ENCODE measurements around the gene CLDN1. TPM values are rescaled to one million over a fixed set of nuclear protein-coding genes. Genes with fewer than 3 reads are reported as not detected.
A peak's percentile ranks its signal among the peaks of the same experiment; 100 is the strongest.

CLDN1 gene
- total and polyA plus RNA-seq, 2 of the 13 experiments (the other 11 are each of a cell fraction or from before 2014, with no cell fraction given), result 42.7 to 51.6 TPM

GRCh38 chr3:190345027-190345821, 23.0 kb upstream of the CLDN1 start (continued):
- TF ChIP-seq FOXM1 (CRISPR knock-in tag; IDR thresholded peaks at IDR 0.05) (no peak), ZBTB37 (CRISPR knock-in tag; IDR thresholded peaks at IDR 0.05) (peak; percentile 88; the same call in 1 of the 2 replicates), ZNF788 (CRISPR knock-in tag; IDR thresholded peaks at IDR 0.05; ENCODE audit: borderline replicate concordance) (no peak), RBAK (CRISPR knock-in tag; IDR thresholded peaks at IDR 0.05) (no peak), RARA (CRISPR knock-in tag; IDR thresholded peaks at IDR 0.05) (no peak; the same call in 1 of the 2 replicates), CREB1 (IDR thresholded peaks at IDR 0.05) (no peak), CREB1 (CRISPR knock-in tag; IDR thresholded peaks at IDR 0.05) (no peak; the same call in 1 of the 2 replicates), DDIT3 (CRISPR knock-in tag; IDR thresholded peaks at IDR 0.05) (no peak), ZNF674 (CRISPR knock-in tag; IDR thresholded peaks at IDR 0.05; ENCODE audit: low read depth) (no peak), TSC22D2 (CRISPR knock-in tag; IDR thresholded peaks at IDR 0.05; ENCODE audit: borderline replicate concordance) (no peak), CBX2 (IDR thresholded peaks at IDR 0.05; ENCODE audit: low read depth, low read length) (no peak), CBX2 (CRISPR knock-in tag; IDR thresholded peaks at IDR 0.05; ENCODE audit: low read depth) (no peak), FUBP1 (CRISPR knock-in tag; IDR thresholded peaks at IDR 0.05; ENCODE audit: borderline replicate concordance) (no peak), TBX2 (CRISPR knock-in tag; IDR thresholded peaks at IDR 0.05; ENCODE audit: borderline replicate concordance) (peak; percentile 69), MIER3 (CRISPR knock-in tag; IDR thresholded peaks at IDR 0.05; ENCODE audit: borderline replicate concordance) (no peak), REL (CRISPR knock-in tag; conservative IDR thresholded peaks at IDR 0.05) (no peak), CERS6 (CRISPR knock-in tag; IDR thresholded peaks at IDR 0.05) (no peak), FLYWCH1 (CRISPR knock-in tag; IDR thresholded peaks at IDR 0.05) (no peak), ZNF546 (CRISPR knock-in tag; conservative IDR thresholded peaks at IDR 0.05) (no peak), SRSF4 (IDR thresholded peaks at IDR 0.05; ENCODE audit: low read depth, low read length, poor library complexity, severe bottlenecking) (no peak), ZNF766 (CRISPR knock-in tag; IDR thresholded peaks at IDR 0.05; ENCODE audit: borderline replicate concordance) (no peak), SIX4 (CRISPR knock-in tag; IDR thresholded peaks at IDR 0.05) (no peak), NCOR1 (IDR thresholded peaks at IDR 0.05; ENCODE audit: borderline replicate concordance, low read length) (peak; percentile 71; the same call in 1 of the 2 replicates), ZBTB3 (CRISPR knock-in tag; IDR thresholded peaks at IDR 0.05; ENCODE audit: borderline replicate concordance, low read depth) (no peak), ZNF589 (CRISPR knock-in tag; conservative IDR thresholded peaks at IDR 0.05) (no peak), ZBTB7B (CRISPR knock-in tag; IDR thresholded peaks at IDR 0.05) (no peak)
